GM21825 (cell line): ENCODE measurements around the gene BICC1.

Experiments used
- ATAC-seq: cut with Tn5 transposase; IDR thresholded peaks from one replicate; pipeline ENCODE4 v1.9.1; 2021; ENCODE audit warnings: mild to moderate bottlenecking, moderate library complexity; ENCODE audit not compliant: unreplicated experiment

The BICC1 gene

DNA sequence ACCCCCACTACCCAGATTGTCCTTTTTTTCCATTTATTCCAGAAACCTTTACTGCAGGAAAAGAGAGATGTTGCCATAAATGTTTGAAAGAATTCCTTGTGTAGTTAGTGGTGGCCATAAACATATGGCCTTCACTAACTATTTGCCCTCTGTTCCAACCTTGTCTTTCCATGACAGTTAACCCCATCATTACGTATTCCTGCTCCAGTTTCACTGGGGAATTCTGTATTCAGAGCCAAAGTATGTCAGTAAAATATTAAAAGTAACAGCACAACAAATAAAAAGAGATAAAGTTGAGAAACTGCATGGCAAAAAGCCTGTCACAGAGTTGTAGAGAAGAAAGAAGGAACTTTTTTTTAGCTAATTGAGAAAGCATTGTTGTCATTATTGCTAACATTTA is 261.3 kb downstream of the BICC1 start:
- ATAC-seq, result no peak

DNA sequence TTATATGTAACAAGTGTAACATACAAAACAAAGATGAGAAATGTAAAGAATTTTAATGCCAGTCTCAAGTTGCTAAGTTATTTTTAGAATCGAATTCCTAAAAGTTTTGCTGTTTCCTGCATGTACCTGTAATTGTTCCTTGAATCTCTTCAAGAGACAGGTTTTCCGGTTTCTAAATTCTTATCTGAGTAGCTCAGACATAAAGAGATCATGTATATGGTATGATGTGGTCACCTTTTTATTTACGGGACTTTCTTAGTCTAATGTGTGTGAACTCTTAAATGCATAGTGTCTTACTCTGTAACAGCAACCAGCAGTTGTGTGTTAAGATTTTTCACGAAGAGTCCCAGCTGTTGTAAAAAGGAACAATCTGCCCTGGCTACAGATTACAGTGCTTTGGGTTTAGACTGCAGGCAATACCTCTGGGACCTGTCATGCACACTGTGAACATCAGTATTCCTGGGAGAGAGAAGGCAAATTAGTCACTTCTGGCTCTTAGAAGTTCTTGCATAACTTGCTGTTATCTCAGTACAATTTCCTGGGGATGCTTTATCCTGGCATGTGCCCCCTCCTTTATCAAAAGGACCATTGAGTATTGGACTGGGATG is 263.4 kb downstream of the BICC1 start:
- no peak for ATAC-seq

DNA sequence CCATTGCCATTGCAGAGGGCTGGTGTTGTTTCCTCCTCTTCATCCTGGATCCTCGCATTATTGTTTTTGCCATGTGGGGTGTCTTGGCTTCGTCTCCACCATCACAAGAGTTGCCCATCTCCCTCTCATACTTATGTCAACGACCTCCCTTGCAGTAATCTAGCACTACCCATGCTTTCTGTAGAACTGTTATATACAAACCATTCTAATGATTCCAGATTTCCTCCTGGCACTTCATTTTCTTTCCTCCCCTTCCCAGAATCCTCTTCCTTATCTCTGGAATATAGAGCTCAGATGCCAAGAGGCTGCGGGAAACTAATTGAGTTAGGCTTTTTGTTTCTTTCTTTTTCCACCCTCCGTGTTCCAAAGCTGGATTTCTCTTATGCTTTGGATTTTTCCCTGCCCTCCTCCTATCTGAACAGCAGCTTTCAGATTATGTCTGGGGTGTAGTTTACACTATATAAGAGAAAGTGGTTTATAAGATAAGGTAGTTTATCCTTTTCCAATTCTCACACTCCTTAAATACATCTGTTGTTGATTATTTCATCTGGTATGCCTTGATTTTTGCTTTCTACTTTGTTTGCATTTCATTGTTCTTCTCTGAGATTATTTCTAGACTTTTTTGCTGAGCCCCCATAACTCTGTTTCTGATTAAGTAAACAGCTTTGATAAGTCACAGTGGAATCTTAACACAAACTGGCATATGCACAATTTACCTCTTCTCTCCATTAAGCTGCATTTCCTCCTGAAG is 264.1 kb downstream of the BICC1 start:
- no peak for ATAC-seq

DNA sequence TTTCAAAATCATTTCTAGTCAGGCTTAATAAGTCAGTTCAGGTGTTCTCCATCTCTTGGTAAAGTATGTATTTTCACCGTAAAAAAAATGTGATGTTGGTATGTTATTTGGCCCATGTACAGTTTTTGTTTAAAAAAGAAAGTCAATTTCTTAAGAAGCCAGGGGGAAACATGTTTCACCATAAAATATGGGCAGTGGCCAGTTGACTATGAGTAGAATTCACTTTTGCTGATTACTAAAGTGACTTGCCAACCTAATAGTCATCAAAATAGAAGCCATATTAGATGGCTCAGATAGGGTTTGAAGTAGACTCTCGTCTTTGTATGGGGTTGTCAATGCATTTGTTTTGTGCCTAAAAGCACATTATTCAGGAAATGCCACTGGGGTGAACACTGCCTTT is 266.3 kb downstream of the BICC1 start:
- ATAC-seq, result no peak

DNA sequence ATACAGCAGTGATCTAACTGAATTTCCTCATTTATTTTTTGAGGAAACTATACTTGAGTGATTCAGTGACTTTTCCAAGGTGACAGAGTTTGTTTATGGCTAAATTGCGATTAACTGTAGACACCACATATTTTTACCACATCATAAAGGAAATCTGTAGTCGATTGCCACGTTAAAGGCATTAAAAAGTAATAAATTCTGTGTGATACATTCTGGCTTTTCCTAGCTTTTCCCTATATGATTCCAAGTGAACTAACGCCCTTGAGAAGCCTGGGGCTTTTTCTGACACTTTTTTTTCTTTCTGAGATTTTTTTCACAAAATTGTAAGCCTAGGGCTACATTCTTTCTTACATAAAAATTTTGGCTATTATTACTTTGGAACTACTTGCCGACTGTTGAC is 266.9 kb downstream of the BICC1 start:
- no peak for ATAC-seq

DNA sequence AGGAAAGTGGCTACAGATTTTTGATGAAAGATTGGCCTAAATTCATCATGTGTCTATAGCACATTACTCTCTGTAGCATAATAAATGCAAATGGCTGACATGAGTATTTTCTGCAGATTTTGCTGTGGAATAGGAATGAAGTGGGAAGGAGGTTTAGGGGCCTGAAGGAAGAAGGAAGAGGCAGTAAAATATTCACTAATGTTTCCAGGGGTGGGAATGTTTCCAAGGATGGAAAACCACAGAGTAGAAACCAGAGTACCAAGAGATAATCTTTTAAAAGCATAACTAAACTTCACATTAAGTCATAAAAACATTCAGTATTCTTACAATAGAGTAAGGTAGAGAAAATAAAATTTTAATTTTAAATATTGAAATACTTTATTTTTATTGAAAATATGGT is 267.8 kb downstream of the BICC1 start:
- ATAC-seq, result no peak

DNA sequence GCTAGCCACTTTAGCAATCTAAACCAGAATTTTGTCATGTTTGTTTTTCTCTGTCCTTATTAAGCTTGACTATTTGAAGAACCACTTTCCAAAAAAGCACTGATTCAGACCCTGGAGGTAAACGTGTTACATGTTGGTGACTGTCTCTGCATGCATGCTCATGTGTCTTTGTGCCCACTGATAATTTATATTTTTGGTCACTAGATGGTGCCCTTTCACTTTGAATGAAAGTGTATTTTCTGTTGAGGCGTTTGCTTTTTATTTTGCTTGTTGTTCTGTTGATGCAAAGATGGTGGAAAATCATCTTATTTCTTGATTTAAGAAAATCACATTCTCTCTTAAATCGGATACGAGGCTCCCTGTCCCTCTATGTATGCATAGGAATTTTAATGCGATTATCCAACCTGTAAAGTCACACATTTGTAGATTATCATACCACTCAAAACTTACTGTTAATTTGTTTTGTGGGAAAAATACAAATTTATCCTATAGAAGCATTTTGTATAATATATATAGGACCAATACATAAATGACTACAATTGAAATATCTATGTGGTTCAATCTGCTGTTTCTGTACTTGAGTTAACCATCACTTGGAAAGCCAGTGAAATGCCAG is 269.3 kb downstream of the BICC1 start:
- no peak for ATAC-seq

DNA sequence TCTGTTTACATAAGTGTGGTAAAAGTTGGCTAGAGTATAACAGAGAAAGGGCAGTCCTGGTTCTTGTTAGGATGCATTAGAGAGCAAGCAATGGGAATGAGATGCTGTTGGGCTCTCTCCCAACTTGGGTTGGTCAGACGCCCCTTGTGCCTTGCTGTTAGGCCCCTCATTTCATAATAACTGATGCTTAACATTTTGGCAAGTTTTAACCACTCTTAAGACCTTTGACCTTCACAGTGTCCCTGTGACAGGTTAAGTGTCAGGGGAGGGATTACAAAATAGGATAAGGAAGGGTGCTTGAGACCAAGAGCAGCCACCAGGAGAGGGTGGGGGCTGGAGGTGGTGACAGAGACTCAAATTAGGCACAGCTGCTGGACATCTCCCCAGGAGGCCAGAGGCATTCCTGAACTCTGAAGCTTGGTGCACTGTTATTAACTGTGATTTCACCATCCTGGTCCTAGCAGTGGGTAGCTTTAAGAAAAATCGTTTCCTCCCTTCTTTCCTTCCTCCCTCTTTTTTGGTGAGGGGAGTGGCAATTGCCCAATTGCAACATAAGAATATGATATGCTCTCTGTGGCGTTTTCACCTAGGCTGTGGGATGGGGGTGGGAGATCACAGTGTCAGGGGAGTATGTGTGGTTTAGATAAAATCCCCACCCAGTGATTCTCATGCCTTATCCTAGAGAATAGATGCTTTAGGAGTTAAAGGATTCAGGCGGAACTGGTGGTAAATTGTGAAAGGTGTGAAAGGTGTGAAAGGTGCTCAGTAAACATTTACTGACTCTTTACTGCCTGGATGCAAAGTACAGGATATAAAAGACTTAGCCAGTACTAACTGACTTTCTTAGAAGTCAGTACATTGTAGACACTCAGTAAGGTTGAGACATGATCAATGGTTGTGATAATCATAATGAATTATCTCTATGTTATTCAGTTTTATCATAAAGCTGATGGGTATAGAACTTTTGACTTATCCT is 270.5 kb downstream of the BICC1 start:
- ATAC-seq, result no peak

DNA sequence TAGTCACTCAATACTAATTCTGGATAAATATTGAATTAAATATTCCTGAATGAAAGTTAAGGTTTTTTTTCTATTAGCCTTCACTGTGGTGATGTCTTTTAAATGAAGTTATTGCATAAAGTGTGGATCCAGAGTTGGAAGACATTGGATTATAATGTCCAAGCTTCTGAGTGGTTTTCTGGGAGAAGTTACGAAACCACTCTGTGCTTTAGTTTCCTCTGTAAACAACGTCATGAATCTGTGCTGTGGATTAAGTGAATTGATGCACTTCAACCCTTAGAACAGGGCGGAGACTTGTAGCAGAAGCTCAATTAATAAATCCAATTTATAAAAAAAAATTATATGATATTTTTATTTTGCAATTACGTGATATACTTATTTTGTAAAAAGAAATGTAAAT is 271.7 kb downstream of the BICC1 start:
- no peak for ATAC-seq

DNA sequence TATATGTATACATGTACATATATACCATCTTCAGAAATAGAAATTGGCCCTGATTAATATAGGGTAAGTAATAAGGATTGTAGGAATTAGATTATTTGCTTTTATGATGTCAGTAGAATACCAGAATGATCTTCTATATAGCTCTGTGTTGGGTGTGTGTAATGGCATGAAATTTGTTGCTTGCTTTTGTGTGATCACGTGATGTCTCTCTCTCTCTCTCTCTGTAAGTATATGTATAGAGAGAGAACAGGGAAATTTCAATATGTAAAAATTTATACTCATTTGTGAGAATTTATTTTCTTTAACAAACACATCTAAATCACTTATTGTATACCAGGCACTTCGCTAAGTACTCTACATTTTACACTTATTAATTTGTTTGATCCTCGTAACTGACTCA is 272.7 kb downstream of the BICC1 start:
- no peak for ATAC-seq

DNA sequence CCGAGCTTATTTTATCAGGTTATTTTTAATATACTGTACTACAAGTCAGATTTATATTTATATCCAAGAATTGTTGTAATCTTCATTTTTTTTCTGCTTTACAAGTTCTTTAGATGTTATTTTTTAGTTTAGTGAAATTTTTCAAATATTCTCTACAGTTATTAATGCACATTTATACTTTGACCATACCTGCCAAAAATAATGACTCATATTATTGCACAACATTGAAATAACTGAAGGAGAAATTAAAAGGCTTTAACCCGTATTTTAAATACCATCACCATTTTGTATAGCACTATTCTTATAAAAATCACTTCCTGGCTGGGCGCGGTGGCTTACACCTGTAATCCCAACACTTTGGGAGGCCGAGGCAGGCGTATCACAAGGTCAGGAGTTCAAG is 278.5 kb downstream of the BICC1 start:
- no peak for ATAC-seq

DNA sequence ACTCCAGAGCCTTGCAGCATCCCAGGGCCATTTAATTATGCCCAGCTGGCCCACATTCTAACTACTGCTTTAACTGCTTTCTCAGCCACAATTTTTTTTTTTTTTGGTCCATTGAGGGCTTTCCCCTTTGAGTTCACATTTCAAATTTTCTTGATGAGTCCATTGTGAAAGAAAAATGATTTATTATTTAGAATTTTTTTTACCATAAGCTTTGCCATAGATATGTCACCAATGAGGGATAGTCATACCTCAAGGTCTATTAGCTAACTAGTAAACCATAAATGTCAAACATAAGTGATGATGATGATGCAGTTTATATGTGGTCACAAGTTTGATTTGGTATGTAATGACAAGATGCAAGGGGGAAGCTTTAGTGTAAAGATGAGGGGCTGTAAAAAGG is 282.9 kb downstream of the BICC1 start:
- no peak for ATAC-seq

DNA sequence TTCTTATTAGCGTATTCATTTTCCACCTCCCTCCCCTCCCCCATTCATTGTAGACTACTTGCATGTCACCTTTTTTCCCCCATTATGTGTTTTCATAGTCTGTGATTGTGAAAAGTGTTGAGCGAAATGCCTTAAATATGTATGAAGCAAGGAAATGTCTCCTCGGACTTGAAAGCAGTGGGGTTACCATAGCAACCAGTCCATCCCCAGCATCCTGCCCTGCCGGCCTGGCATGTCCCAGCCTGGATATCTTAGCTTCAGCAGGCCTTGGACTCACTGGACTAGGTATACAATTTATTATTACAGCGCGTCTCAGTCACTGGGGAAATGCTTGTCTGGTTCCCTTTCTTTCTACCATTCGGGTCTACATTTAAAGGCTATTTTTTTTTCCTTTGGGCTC is 283.6 kb downstream of the BICC1 start:
- ATAC-seq, result no peak

DNA sequence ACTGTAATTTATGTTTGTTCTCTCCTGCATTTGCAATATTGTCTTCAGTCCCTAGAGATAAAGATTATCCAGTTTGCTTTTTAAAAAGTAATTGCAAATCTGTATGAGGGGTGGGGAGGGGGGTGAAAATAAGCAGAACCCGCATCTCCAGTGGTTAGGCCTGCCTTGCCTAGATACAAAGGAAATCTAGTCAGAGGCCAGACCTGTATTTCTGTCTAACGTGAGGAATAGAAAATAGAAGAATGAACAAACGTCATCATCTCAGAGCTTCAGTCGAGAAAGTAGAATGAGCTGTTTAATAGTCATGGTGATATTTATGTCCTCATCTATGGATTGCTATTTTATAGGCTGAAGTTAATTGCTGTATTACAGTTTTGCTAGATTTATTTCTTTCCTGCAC is 284.2 kb downstream of the BICC1 start:
- no peak for ATAC-seq

DNA sequence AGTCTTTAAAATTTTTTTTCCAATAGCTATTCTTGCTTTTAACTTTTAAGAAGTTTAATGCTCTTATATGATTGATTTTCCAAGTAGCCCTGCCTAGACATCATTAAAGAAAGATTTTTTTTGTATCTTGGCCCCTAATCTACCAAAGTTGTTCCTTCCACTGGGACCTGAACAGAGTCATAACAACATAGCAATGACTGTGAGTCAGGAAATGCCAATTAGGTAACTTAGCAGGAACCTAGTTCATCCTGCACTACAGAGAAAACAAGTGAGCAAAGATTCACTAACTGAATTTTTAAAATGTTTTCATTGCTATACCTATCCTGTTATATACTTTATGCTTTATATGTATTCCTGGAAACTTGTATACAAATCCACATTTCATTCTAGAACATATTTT is 284.7 kb downstream of the BICC1 start:
- no peak for ATAC-seq

DNA sequence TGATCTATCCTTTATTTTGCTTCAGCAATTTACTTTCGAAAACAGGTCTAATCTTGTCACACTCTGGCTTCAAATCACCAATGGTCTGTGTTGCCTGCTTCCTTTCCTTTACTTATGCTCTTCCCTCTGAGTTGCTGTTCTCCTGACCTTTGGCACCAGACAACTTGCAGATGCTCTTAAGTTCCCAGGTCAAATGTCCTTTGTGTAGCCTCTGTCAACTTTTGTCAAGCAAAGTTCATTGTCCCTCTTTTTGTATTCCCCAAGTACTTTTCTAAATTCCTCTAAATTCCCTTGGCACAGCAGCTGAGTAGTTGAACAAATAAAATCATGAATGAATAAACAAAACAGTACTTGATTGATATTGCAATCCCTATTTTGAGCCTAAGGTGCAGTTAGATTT is 289.4 kb downstream of the BICC1 start:
- no peak for ATAC-seq

DNA sequence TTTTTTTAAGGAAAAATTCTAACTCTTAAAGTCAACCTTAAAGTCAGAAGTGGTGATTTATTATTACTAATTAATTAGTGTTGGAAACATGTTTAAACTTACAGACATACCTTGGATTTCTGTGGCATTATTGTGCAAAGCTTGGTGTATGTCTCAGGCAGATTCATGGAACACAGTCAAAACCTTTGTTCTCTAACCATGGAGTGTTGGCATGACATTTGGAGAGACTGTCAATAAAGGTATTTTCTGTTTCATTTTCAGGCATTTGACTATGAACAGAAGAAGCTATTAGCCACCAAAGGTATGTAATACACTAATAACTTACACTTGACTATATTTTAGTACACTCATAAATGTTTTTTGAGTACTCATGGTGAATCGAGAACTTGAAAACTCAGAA is 293.7 kb downstream of the BICC1 start:
- ATAC-seq, result no peak

DNA sequence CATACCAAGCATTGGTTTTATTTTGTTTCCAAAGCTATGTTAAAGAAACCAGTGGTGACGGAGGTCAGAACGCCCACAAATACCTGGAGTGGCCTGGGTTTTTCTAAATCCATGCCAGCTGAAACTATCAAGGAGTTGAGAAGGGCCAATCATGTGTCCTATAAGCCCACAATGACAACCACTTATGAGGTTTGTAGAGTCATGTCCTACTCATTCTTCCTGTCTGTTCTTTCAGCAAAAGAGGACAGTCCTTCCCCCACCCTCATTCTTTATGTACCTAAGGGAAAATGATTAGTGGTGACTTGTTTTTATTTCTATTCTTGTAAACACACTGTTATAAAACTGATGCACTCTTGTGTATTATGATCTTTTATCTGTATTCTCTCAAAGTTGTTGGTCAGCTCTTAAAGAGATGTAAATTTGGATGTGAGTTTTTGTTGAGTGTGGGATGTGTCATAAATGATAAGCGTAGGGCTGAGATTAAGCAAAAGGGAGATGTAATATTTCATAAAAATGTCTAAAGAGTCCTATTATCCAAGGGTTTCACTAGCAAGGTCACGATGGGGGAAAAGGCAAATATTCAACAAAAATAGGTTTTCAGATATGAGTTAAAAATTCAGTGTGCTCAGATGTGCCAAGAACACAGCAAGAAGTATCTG is 294.4 kb downstream of the BICC1 start:
- no peak for ATAC-seq

DNA sequence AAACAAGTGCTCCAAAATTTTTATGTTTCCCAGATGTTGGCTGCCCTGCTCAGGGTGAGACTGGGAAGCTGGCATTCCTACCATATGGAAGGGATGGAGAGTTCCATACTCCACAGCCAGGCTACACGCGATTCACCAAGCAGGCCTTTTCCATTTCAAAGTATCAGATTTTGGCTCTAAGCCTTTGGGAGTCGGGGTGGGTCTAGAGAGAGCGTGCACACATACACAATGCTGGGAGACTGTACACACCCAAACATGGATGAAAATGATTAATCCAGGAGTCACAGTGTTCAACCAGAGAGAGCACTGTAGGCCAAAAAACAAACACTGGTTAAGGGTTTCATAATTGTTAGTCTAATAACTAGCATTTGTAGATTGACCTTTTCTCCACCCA is 295.0 kb downstream of the BICC1 start:
- no peak for ATAC-seq

DNA sequence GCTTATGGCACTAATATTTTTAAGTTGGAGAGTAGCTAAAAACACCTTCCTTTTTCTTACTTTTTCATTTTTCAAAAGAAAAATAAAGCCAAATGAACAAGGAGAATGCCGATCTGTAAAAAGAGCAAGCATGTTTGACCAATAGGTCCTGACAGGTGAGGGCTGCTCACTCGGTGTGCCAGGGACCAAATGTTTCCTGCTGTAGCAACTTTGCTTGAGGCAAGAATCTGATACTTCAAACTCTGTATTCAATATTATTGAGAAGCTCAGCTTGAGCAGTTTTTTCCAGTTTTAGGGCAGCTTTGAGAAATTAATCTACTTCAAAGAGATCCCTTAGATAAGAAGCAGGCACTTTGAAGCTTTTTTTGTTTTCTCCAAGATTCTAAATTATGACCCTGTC is 298.1 kb downstream of the BICC1 start:
- no peak for ATAC-seq

DNA sequence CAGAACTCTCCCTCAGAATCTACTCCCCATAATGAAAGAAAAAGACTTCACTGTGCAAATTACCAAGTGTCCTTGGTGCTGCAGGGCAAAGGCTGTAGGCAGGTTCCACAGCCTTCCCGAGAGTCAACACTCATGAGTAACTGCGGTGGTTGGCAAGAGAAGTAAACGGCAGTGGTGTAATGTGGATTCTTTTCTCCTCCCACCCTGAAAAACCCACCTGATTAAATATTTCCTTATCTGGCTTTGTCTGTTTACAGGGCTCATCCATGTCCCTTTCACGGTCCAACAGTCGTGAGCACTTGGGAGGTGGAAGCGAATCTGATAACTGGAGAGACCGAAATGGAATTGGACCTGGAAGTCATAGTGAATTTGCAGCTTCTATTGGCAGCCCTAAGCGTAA is 300.9 kb downstream of the BICC1 start:
- no peak for ATAC-seq
